Fibroblast of mammary gland (primary cell): ENCODE measurements around the gene PRELID1.

ENCODE experiments used
- DNase-seq: peaks from one replicate; pipeline ENCODE4 v3.0.0-alpha.2; 2010; ENCODE audit warnings: low read depth
- H3K4me3 ChIP-seq: 2 replicates; pipeline ENCODE4 v1.5.1; 2011; ENCODE audit warnings: low read depth, mild to moderate bottlenecking, low read length, moderate library complexity; ENCODE audit not compliant: control insufficient read depth
- TF ChIP-seq, protein P1 (sequence below): conservative IDR thresholded peaks from 2 replicates; pipeline ENCODE4 v1.5.1; 2011; ENCODE audit warnings: low read depth, low read length, inconsistent platforms; ENCODE audit not compliant: control insufficient read depth, insufficient read depth

PRELID1 gene

DNA sequence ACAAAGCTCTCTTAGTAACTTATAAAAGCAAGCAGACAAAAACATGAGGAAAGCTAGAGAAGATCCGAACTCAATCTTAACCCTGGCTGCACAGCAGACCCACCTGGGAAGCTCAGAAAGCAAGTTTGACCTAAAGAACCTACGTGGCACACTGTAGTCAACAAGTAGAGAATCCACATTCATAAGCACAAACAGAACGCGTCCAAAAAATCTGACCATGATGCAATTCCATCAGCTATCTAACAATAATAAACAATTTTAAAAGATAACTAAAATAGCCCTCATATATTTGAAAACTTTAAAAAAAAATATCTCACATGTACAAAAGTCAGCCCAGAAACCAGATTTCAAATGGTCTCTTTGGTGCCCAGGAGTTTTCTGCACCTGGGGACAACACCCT is 43.2 kb downstream of the PRELID1 start:
- TF ChIP-seq, protein P1, sequence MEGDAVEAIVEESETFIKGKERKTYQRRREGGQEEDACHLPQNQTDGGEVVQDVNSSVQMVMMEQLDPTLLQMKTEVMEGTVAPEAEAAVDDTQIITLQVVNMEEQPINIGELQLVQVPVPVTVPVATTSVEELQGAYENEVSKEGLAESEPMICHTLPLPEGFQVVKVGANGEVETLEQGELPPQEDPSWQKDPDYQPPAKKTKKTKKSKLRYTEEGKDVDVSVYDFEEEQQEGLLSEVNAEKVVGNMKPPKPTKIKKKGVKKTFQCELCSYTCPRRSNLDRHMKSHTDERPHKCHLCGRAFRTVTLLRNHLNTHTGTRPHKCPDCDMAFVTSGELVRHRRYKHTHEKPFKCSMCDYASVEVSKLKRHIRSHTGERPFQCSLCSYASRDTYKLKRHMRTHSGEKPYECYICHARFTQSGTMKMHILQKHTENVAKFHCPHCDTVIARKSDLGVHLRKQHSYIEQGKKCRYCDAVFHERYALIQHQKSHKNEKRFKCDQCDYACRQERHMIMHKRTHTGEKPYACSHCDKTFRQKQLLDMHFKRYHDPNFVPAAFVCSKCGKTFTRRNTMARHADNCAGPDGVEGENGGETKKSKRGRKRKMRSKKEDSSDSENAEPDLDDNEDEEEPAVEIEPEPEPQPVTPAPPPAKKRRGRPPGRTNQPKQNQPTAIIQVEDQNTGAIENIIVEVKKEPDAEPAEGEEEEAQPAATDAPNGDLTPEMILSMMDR = no peak
- DNase-seq = no peak
- H3K4me3 ChIP-seq = no peak overlapping the region

DNA sequence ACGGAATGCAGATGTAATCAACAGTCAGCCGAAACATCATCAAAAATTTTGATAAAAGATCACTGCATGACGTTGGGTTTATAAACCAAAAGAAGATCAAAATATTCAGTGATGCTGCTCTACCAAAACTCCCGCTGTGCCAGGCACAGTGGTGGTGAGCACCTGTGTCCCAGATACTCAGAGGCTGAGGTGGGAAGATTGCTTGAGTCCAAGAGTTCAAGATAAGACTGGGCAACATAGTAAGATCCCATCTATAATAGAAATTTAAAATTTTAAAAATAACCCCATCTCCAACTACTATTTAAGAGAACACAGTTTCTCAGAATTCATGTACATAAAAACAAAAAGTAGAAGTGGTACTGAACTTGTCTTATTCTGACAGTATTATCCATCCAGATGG is 44.1 kb downstream of the PRELID1 start:
- DNase-seq = no peak
- TF ChIP-seq, protein P1 = no peak
- no peak overlapping the region for H3K4me3 ChIP-seq

DNA sequence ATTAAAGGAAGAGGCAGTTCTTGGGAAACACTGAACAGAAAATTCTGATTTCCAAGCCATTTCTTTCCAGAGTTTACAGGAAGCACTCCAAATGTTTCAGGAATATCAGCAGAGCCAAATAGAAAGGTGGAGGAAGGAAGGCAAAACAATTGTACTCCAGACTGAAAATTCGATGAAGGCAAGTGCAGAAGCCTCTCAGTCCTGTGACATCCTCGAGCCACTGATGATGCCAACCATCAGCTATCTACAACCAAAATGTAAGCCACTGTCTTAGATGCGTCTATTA is 45.7 kb downstream of the PRELID1 start:
- no peak overlapping the region for H3K4me3 ChIP-seq
- TF ChIP-seq, protein P1 = no peak
- no peak for DNase-seq

DNA sequence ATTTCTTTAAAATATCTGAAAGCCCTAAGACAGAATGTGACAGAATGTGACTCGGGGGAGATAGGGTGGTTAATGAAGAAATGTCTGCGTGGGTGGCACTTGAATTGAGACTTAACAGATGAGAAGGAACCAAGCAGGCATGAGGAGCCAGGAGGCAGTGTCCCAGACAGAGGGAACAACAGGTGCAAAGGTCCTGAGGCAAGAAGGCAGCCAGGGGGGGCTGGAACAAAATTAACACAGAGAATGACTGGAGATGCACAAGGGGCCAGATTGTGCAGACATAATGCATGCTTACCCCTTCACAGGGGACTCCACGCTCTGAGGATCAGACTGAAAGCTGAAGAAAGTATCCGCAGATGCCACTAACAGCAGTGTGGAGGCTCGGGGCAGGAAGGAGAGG is 46.2 kb downstream of the PRELID1 start:
- H3K4me3 ChIP-seq = peak overlapping the region; percentile 100
- DNase-seq = no peak
- TF ChIP-seq, protein P1 = no peak

DNA sequence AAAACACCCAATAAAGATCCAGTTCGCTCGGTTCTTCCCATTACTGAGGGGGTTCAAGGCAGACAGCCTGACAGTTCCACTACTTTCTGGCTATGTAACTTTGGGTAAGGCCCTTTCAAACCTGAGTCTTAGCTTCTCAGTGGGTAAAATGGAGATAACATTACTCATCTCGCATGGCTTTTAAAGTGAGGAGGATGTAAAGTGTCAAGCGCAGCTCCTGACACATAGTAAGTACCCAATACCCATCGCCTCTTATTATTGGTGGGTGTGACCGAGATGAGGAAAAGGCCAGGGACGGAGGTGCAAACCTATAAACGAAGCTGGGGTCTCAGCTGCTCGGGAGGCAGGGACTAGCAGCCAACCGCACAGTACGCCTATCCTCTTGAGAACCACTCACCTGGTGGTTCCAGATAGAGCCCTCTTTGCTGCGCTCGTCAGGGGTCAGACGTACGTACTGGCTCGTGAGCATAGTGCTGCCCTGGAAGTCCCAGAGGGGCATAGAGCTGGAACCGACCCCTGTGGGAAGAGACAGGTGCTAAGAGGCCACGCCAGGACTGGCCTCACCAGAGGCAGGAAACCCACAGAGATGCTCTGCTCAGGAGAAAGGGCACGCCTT is 47.3 kb downstream of the PRELID1 start:
- H3K4me3 ChIP-seq = peak overlapping the region; percentile 100
- TF ChIP-seq, protein P1 = no peak
- no peak for DNase-seq

DNA sequence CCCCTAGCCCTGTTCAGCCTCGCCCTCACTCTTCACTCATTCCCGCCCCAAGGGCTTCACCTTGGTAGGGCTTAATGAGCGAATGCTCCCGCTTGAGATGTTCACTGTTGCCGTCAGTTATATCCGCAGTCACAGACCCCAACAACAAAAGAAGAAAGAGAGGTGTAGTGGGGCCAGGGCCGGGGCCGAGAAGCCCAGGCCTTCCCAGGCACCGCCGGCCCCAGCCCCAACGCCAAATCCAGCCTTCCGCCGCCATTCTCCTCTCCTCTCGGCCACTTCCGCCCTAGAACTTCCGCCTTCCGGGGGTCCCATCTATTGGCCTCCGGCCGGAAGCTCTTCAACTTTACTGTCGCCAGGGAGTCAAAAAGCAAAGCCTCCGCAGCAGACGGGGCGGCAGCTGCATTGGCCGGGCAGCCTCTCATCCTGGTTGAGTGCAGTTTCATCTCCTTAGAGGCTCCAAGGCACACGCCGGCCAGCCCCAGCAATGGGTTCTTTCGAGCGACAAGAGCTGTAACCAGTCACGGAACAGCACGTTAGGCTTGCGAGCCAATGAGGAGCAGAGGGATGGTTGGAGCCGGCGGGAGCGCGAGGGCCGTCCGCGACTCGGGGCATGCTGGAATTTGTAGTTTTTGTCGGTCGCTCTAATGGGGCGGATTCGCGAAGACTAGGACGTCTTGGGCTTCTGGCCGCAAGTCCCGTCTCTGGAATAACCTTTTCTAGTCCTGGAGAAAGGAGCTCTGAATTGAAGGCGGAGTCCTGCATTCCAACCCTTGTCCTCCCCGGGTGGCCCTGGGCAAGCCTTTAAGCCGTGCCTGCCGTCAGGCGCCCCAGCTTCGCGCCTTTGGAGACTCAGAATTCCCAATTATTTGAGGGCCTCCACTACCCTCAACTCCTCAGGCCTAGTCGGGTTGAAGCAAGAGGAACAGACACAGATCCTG is 48.1 kb downstream of the PRELID1 start, which contains the start of gene LMAN2:
Gene LMAN2, minus strand, starts transcription at position 277 of the 938 bp plus-strand sequence. Its CDS starts 21 bp downstream, at position 256.
- peak; percentile 96 for DNase-seq
- TF ChIP-seq, protein P1 = no peak
- H3K4me3 ChIP-seq = peak within 1 kb of the TSS; percentile 100
